A549 treated with Hydrocortisone at 1 μM for 4 hours (cell line): ENCODE results near the gene ABCG4. TPM values are rescaled to one million over a fixed set of nuclear protein-coding genes. Genes with fewer than 3 reads are reported as not detected.

ENCODE experiments used
- total RNA-seq: library from RNA; stranded (reverse); fragments of 200-300 nt; extraction: Qiagen RNA extraction; gene quantifications from 5 replicates; pipeline ENCODE4 v1.2.3, GENCODE V29; 2022

The ABCG4 gene
- total RNA-seq, result 0.26 to 0.40 TPM (median 0.33 TPM) in 5 replicates

GRCh38 chr11:119149018-119149785, at the start of gene ABCG4:
Gene ABCG4 (plus strand): TSS chr11:119149052. CDS start chr11:119149966, 914 bp downstream.

GRCh38 chr11:119101759-119102423, 47.0 kb upstream of the ABCG4 start, which contains the start of gene DPAGT1:
Gene DPAGT1 (minus strand): TSS chr11:119101853. CDS start chr11:119101655, 198 bp downstream.

GRCh38 chr11:119106564-119107537, 42.0 kb upstream of the ABCG4 start, which contains the start of gene C2CD2L:
Gene C2CD2L (plus strand): TSS chr11:119107344. CDS start chr11:119107742, 398 bp downstream.

GRCh38 chr11:119121008-119121810, 27.6 kb upstream of the ABCG4 start, which contains the start of gene HINFP:
Gene HINFP (plus strand): TSS chr11:119121580. CDS start chr11:119126945, 5,365 bp downstream.

GRCh38 chr11:119168471-119169281, 19.8 kb downstream of the ABCG4 start, which contains the start of gene NLRX1:
Gene NLRX1 (plus strand): TSS chr11:119168725. CDS start chr11:119171404, 2,679 bp downstream.

GRCh38 chr11:119205574-119206510, 57.0 kb downstream of the ABCG4 start, which contains the start of gene CBL:
Gene CBL (plus strand): TSS chr11:119206339. CDS start chr11:119206418, 79 bp downstream.

Other genes with a start within 250 kb of the ABCG4 start
- 165 to 204 TPM (median 178 TPM) in 5 replicates for gene BCL9L, start 223.1 kb upstream of the ABCG4 start, total RNA-seq
- gene UPK2, start 192.8 kb upstream of the ABCG4 start, total RNA-seq, result 0.55 to 1.2 TPM (median 1.1 TPM) in 5 replicates
- not detected in 5 replicates for gene FOXR1, start 177.3 kb upstream of the ABCG4 start, total RNA-seq
- 11.1 to 16.4 TPM (median 11.9 TPM) in 5 replicates for gene CENATAC, start 150.9 kb upstream of the ABCG4 start, total RNA-seq
- gene RPS25, start 130.7 kb upstream of the ABCG4 start, total RNA-seq, result 798 to 951 TPM (median 825 TPM) in 5 replicates
- 56.3 to 65.9 TPM (median 58.0 TPM) in 5 replicates for gene TRAPPC4, start 130.3 kb upstream of the ABCG4 start, total RNA-seq
- gene SLC37A4, start 118.2 kb upstream of the ABCG4 start, total RNA-seq, result 11.3 to 11.9 TPM (median 11.6 TPM) in 5 replicates
- gene HYOU1, start 91.8 kb upstream of the ABCG4 start, total RNA-seq, result 44.3 to 48.8 TPM (median 45.3 TPM) in 5 replicates
- gene VPS11, start 81.2 kb upstream of the ABCG4 start, total RNA-seq, result 12.3 to 13.6 TPM (median 12.5 TPM) in 5 replicates
- gene HMBS, start 64.2 kb upstream of the ABCG4 start, total RNA-seq, result 43.9 to 48.8 TPM (median 45.8 TPM) in 5 replicates
- gene DPAGT1, start 47.2 kb upstream of the ABCG4 start, total RNA-seq, result 31.5 to 39.9 TPM (median 37.0 TPM) in 5 replicates
- gene C2CD2L, start 41.7 kb upstream of the ABCG4 start, total RNA-seq, result 4.8 to 6.5 TPM (median 5.2 TPM) in 5 replicates
- gene HINFP, start 27.5 kb upstream of the ABCG4 start, total RNA-seq, result 8.6 to 11.7 TPM (median 9.3 TPM) in 5 replicates
- gene NLRX1, start 19.7 kb downstream of the ABCG4 start, total RNA-seq, result 9.7 to 12.0 TPM (median 10.7 TPM) in 5 replicates
- gene NHERF4, start 36.4 kb downstream of the ABCG4 start, total RNA-seq, result 0.15 to 0.30 TPM (median 0.23 TPM) in 4 of 5 replicates, not detected in the other
- 5.7 to 10.7 TPM (median 7.9 TPM) in 5 replicates for gene CBL, start 57.3 kb downstream of the ABCG4 start, total RNA-seq
- 10.6 to 14.2 TPM (median 11.4 TPM) in 5 replicates for gene MCAM, start 168.1 kb downstream of the ABCG4 start, total RNA-seq
- 32.7 to 38.7 TPM (median 34.8 TPM) in 5 replicates for gene RNF26, start 185.5 kb downstream of the ABCG4 start, total RNA-seq
- not detected in 5 replicates for gene C1QTNF5, start 191.8 kb downstream of the ABCG4 start, total RNA-seq
- not detected in 5 replicates for gene MFRP, start 197.7 kb downstream of the ABCG4 start, total RNA-seq
- 0.77 to 1.4 TPM (median 0.96 TPM) in 5 replicates for gene USP2, start 232.6 kb downstream of the ABCG4 start, total RNA-seq